ENCODE results near the gene TRMT61A.

Gene TRMT61A

GRCh38 chr14:103547941-103548462 lies 19.0 kb downstream of the TRMT61A start:
- no peak overlapping the region for H3K4me3 ChIP-seq (ENCODE audit: control insufficient read depth, low read depth, low read length)
- TF ChIP-seq CTCF (IDR thresholded peaks at IDR 0.05; ENCODE audit: control insufficient read depth, insufficient read depth, low read depth, low read length, missing control alignments) = no peak
- no peak for DNase-seq (ENCODE audit: low read depth)

GRCh38 chr14:103548463-103549351 lies 19.7 kb downstream of the TRMT61A start:
- TF ChIP-seq CTCF (IDR thresholded peaks at IDR 0.05; ENCODE audit: control insufficient read depth, insufficient read depth, low read depth, low read length, missing control alignments) = no peak
- no peak for DNase-seq (ENCODE audit: low read depth)
- no peak overlapping the region for H3K4me3 ChIP-seq (ENCODE audit: control insufficient read depth, low read depth, low read length)

GRCh38 chr14:103549361-103550311 lies 20.6 kb downstream of the TRMT61A start:
- no peak for TF ChIP-seq CTCF (IDR thresholded peaks at IDR 0.05; ENCODE audit: control insufficient read depth, insufficient read depth, low read depth, low read length, missing control alignments)
- no peak overlapping the region for H3K4me3 ChIP-seq (ENCODE audit: control insufficient read depth, low read depth, low read length)
- DNase-seq (ENCODE audit: low read depth) = no peak

- no peak overlapping the region for H3K4me3 ChIP-seq (ENCODE audit: control insufficient read depth, low read depth, low read length)
- DNase-seq (ENCODE audit: low read depth) = no peak
- no peak for TF ChIP-seq CTCF (IDR thresholded peaks at IDR 0.05; ENCODE audit: control insufficient read depth, insufficient read depth, low read depth, low read length, missing control alignments)
Observed at GRCh38 chr14:103550451-103551337, 21.7 kb downstream of the TRMT61A start.

GRCh38 chr14:103551338-103551762 lies 22.4 kb downstream of the TRMT61A start:
- no peak for DNase-seq (ENCODE audit: low read depth)
- no peak for TF ChIP-seq CTCF (IDR thresholded peaks at IDR 0.05; ENCODE audit: control insufficient read depth, insufficient read depth, low read depth, low read length, missing control alignments)

More at GRCh38 chr14:103551338-103551762, 22.4 kb downstream of the TRMT61A start:
- no peak overlapping the region for H3K4me3 ChIP-seq (ENCODE audit: control insufficient read depth, low read depth, low read length)
